ENCODE results near the gene SYK. TPM values are rescaled to one million over a fixed set of nuclear protein-coding genes. Genes with fewer than 3 reads are reported as not detected.

The SYK gene
- polyA plus RNA-seq, 1 of the 3 experiments (the other 2 are of a cell fraction) = not detected

DNA sequence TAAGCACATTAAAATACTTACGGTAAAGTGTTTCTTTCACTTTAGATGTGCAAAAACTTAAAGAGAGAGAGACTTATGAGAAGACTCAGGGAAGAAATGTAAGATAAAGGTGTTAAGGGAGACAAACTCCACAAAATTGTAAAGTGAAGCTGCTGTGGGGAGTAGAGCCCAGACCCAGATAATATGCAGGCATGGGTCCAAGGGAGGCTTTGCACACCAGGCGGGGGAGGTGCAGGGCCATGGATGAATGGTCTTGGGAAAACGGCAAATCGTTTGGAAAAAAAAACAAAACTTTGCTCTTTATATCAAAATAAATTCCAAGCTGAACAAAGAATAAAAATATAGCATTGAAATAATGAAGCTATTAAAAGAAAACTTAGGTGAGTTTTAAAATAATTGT, 9.1 kb downstream of the SYK start:
- POLR2A ChIA-PET = no interaction called here
- H2AFZ ChIP-seq (ENCODE audit: low read depth) = no peak overlapping the region
- H3K27ac ChIP-seq (ENCODE audit: low read depth in 2 of 2, low read length in 1 of 2) = no peak overlapping the region
- no peaks in the 10 kb centered on the region; a peak in 1 of 4 replicates for H3K4me1 ChIP-seq (ENCODE audit: control insufficient read depth in 1 of 2, insufficient read depth in 2 of 2, low read depth in 1 of 2, low read length in 1 of 2)
- no peaks in the 10 kb centered on the region for H3K36me3 ChIP-seq (replicated peaks in 1 of 2; ENCODE audit: control insufficient read depth in 1 of 2, insufficient read depth in 2 of 2, low read length in 1 of 2)
- no peak overlapping the region for H3K9ac ChIP-seq
- no peaks in the 10 kb centered on the region for H3K9me2 ChIP-seq
- H3K4me2 ChIP-seq = no peak overlapping the region
- H3K79me2 ChIP-seq (ENCODE audit: insufficient read depth) = no peaks in the 10 kb centered on the region
- WGBS (ENCODE audit: low lambda C conversion rate) = 58% methylated on average over 4 of the region's 4 CpGs
- H4K20me1 ChIP-seq (ENCODE audit: insufficient read depth) = no peaks in the 10 kb centered on the region
- TF ChIP-seq POLR2AphosphoS5 (IDR thresholded peaks at IDR 0.05; ENCODE audit: low read depth, low read length) (no peak), ELF1 (IDR thresholded peaks at IDR 0.05) (no peak), SMC3 (IDR thresholded peaks at IDR 0.05; ENCODE audit: low read depth, low read length) (no peak), TCF12 (IDR thresholded peaks at IDR 0.05) (no peak), CHD2 (IDR thresholded peaks at IDR 0.05; ENCODE audit: low read length, partially characterized antibody) (no peak), EP300 (IDR thresholded peaks at IDR 0.05; ENCODE audit: borderline replicate concordance in 1 of 2, low read depth in 1 of 2, low read length in 1 of 2) (no peak)
- TF ChIP-seq, protein P1, sequence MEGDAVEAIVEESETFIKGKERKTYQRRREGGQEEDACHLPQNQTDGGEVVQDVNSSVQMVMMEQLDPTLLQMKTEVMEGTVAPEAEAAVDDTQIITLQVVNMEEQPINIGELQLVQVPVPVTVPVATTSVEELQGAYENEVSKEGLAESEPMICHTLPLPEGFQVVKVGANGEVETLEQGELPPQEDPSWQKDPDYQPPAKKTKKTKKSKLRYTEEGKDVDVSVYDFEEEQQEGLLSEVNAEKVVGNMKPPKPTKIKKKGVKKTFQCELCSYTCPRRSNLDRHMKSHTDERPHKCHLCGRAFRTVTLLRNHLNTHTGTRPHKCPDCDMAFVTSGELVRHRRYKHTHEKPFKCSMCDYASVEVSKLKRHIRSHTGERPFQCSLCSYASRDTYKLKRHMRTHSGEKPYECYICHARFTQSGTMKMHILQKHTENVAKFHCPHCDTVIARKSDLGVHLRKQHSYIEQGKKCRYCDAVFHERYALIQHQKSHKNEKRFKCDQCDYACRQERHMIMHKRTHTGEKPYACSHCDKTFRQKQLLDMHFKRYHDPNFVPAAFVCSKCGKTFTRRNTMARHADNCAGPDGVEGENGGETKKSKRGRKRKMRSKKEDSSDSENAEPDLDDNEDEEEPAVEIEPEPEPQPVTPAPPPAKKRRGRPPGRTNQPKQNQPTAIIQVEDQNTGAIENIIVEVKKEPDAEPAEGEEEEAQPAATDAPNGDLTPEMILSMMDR (IDR thresholded peaks at IDR 0.05) = no peak
- TF ChIP-seq, protein P2, sequence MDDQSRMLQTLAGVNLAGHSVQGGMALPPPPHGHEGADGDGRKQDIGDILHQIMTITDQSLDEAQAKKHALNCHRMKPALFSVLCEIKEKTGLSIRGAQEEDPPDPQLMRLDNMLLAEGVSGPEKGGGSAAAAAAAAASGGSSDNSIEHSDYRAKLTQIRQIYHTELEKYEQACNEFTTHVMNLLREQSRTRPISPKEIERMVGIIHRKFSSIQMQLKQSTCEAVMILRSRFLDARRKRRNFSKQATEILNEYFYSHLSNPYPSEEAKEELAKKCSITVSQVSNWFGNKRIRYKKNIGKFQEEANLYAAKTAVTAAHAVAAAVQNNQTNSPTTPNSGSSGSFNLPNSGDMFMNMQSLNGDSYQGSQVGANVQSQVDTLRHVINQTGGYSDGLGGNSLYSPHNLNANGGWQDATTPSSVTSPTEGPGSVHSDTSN (IDR thresholded peaks at IDR 0.05) = no peak
- DNase-seq = no peak
- H3K4me3 ChIP-seq (ENCODE audit: low read depth in 2 of 2, low read length in 1 of 2) = no peak overlapping the region
- no peaks in the 10 kb centered on the region for H3K9me3 ChIP-seq
- no peaks in the 10 kb centered on the region for H3K27me3 ChIP-seq (ENCODE audit: insufficient read depth)
- CTCF ChIA-PET = no interaction called here
- no peaks in the 10 kb centered on the region for H3F3A ChIP-seq (replicated peaks; ENCODE audit: insufficient read depth)

DNA sequence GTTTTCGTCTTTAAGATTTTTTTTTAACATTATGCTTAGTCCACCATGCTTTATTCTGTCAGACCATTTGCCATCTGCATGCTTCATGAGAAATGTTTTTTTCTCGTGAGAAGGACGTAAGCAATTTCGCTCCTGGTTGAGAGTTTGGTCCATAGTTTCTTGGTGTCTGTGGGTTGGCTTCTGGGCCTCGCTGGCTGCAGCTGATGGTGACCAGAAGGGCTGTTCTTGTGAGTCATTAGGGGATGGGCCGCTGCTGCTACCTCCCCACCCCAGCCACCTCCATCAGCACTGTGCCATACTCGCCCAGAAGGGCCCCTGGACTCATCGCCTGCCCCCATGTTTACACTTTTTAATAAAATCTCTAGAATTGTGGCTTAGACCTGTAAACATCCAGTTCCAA, 11.4 kb downstream of the SYK start:
- POLR2A ChIA-PET = no interaction called here
- Histone ChIP-seq H3K27me3 (ENCODE audit: insufficient read depth) (no peaks in the 10 kb centered on the region), H3K4me1 (ENCODE audit: control insufficient read depth in 1 of 2, insufficient read depth in 2 of 2, low read depth in 1 of 2, low read length in 1 of 2) (no peaks in the 10 kb centered on the region; a peak in 1 of 4 replicates), H3K9me2 (no peaks in the 10 kb centered on the region), H4K20me1 (ENCODE audit: insufficient read depth) (no peaks in the 10 kb centered on the region), H3K36me3 (replicated peaks in 1 of 2; ENCODE audit: control insufficient read depth in 1 of 2, insufficient read depth in 2 of 2, low read length in 1 of 2) (no peaks in the 10 kb centered on the region), H3K4me3 (ENCODE audit: low read depth in 2 of 2, low read length in 1 of 2) (no peak overlapping the region), H3K27ac (ENCODE audit: low read depth in 2 of 2, low read length in 1 of 2) (no peak overlapping the region), H3K9me3 (no peaks in the 10 kb centered on the region), H3K9ac (no peak overlapping the region), H2AFZ (ENCODE audit: low read depth) (no peak overlapping the region), H3K4me2 (no peak overlapping the region), H3F3A (replicated peaks; ENCODE audit: insufficient read depth) (no peaks in the 10 kb centered on the region), H3K79me2 (ENCODE audit: insufficient read depth) (no peaks in the 10 kb centered on the region)
- CTCF ChIA-PET = interaction anchor here (1.0 kb wide), 1 partner anchor 11 kb away, joined by 3 read pairs; the partner anchor contains the start of gene SYK
- 18% methylated on average over 8 of the region's 8 CpGs for WGBS (ENCODE audit: low lambda C conversion rate)
- DNase-seq = no peak
- no peak for TF ChIP-seq MEF2A (IDR thresholded peaks at IDR 0.05; ENCODE audit: borderline replicate concordance, low read depth)
- no peak for TF ChIP-seq TCF12 (IDR thresholded peaks at IDR 0.05)
- no peak for TF ChIP-seq JUND (IDR thresholded peaks at IDR 0.05)
- TF ChIP-seq RXRA (IDR thresholded peaks at IDR 0.05; ENCODE audit: borderline replicate concordance, low read depth) = no peak
- TF ChIP-seq GABPA (IDR thresholded peaks at IDR 0.05; ENCODE audit: low read depth) = no peak
- TF ChIP-seq GATA2 (CRISPR knock-in tag; IDR thresholded peaks at IDR 0.05) = no peak
- TF ChIP-seq, protein P1 (IDR thresholded peaks at IDR 0.05) = no peak
- TF ChIP-seq FOSL2 (IDR thresholded peaks at IDR 0.05; ENCODE audit: borderline replicate concordance, low read depth) = no peak
- TF ChIP-seq NFIC (IDR thresholded peaks at IDR 0.05; ENCODE audit: borderline replicate concordance) = no peak
- TF ChIP-seq, protein P3, sequence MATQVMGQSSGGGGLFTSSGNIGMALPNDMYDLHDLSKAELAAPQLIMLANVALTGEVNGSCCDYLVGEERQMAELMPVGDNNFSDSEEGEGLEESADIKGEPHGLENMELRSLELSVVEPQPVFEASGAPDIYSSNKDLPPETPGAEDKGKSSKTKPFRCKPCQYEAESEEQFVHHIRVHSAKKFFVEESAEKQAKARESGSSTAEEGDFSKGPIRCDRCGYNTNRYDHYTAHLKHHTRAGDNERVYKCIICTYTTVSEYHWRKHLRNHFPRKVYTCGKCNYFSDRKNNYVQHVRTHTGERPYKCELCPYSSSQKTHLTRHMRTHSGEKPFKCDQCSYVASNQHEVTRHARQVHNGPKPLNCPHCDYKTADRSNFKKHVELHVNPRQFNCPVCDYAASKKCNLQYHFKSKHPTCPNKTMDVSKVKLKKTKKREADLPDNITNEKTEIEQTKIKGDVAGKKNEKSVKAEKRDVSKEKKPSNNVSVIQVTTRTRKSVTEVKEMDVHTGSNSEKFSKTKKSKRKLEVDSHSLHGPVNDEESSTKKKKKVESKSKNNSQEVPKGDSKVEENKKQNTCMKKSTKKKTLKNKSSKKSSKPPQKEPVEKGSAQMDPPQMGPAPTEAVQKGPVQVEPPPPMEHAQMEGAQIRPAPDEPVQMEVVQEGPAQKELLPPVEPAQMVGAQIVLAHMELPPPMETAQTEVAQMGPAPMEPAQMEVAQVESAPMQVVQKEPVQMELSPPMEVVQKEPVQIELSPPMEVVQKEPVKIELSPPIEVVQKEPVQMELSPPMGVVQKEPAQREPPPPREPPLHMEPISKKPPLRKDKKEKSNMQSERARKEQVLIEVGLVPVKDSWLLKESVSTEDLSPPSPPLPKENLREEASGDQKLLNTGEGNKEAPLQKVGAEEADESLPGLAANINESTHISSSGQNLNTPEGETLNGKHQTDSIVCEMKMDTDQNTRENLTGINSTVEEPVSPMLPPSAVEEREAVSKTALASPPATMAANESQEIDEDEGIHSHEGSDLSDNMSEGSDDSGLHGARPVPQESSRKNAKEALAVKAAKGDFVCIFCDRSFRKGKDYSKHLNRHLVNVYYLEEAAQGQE (IDR thresholded peaks at IDR 0.05; ENCODE audit: low read depth, low read length) = no peak
- no peak for TF ChIP-seq FOXM1 (IDR thresholded peaks at IDR 0.05; ENCODE audit: low read depth)
- TF ChIP-seq TAF1 (IDR thresholded peaks at IDR 0.05; ENCODE audit: borderline replicate concordance, low read depth, low read length) = no peak
- no peak for TF ChIP-seq SMC3 (IDR thresholded peaks at IDR 0.05; ENCODE audit: low read depth, low read length)
- no peak for TF ChIP-seq ELF1 (IDR thresholded peaks at IDR 0.05)
- no peak for TF ChIP-seq RAD21 (IDR thresholded peaks at IDR 0.05; ENCODE audit: low read length)
